Smooth muscle cell (in vitro differentiated cells): ENCODE data around the gene KCNJ16. TPM values are rescaled to one million over a fixed set of nuclear protein-coding genes. Genes with fewer than 3 reads are reported as not detected.

ENCODE experiments used
- DNase-seq: peaks from one replicate; lab custom pipeline; 2025; ENCODE audit not compliant: unreplicated experiment; lab: John Stamatoyannopoulos, UW
- H2AFZ ChIP-seq: fragments of 200-600 bp; sonication (generic); 2 replicates; pipeline ENCODE4 v1.6.0; 2016; ENCODE audit warnings: antibody characterized with exemption, low read depth, mild to moderate bottlenecking
- H3F3A ChIP-seq: fragments of 200-600 bp; sonication (generic); 2 replicates; pipeline ENCODE4 v1.6.0; 2017; ENCODE audit warnings: antibody characterized with exemption, low read depth
- H3K27ac ChIP-seq: fragments of 200-600 bp; sonication (generic); 2 replicates; pipeline ENCODE4 v1.5.1; 2016; ENCODE audit warnings: low read depth, mild to moderate bottlenecking
- H3K27me3 ChIP-seq: fragments of 200-600 bp; sonication (generic); 2 replicates; pipeline ENCODE4 v1.6.1; 2016; ENCODE audit warnings: low read depth, mild to moderate bottlenecking
- H3K36me3 ChIP-seq: fragments of 200-600 bp; sonication (generic); 2 replicates; pipeline ENCODE4 v1.5.1; 2016; ENCODE audit warnings: low read depth
- H3K4me1 ChIP-seq: fragments of 200-600 bp; sonication (generic); 2 replicates; pipeline ENCODE4 v1.5.1; 2016; ENCODE audit warnings: low read depth
- H3K4me2 ChIP-seq: fragments of 200-600 bp; sonication (generic); 2 replicates; pipeline ENCODE4 v1.6.0; 2016; ENCODE audit warnings: mild to moderate bottlenecking
- H3K4me3 ChIP-seq: fragments of 200-600 bp; sonication (generic); 2 replicates; pipeline ENCODE4 v1.5.1; 2016; ENCODE audit warnings: mild to moderate bottlenecking
- H3K79me2 ChIP-seq: fragments of 200-600 bp; sonication (generic); 2 replicates; pipeline ENCODE4 v1.6.0; 2016; ENCODE audit warnings: low read depth, mild to moderate bottlenecking
- H3K9ac ChIP-seq: fragments of 200-600 bp; sonication (generic); 2 replicates; pipeline ENCODE4 v1.6.0; 2016; ENCODE audit warnings: low read depth
- H3K9me3 ChIP-seq: fragments of 200-600 bp; sonication (generic); replicated peaks from 2 replicates; pipeline ENCODE4 v1.5.1; 2016; ENCODE audit warnings: low read depth
- H4K20me1 ChIP-seq: fragments of 200-600 bp; sonication (generic); 2 replicates; pipeline ENCODE4 v1.6.0; 2016; ENCODE audit warnings: low read depth
- CTCF ChIP-seq: fragments of 200-600 bp; sonication (generic); IDR thresholded peaks from 2 replicates; pipeline ENCODE4 v1.5.1; 2017; ENCODE audit warnings: borderline replicate concordance, mild to moderate bottlenecking, antibody characterized with exemption; ENCODE audit not compliant: insufficient read depth, poor library complexity, severe bottlenecking
- WGBS: methylation state at CpG from one replicate; pipeline ENCODE4 v1.1.7; 2016; ENCODE audit warnings: low lambda C conversion rate; 5-methylcytosine and 5-hydroxymethylcytosine counted together
- polyA plus RNA-seq: library from polyadenylated mRNA; unstranded; fragments of >200 nt; fragmentation: Nextera tagmentation; extraction: Ambion mirVana; gene quantifications from 2 replicates; pipeline ENCODE4 v1.2.1, GENCODE V29; 2016
- total RNA-seq: library from RNA; depleted of rRNA; stranded (reverse); fragments of >200 nt; gene quantifications from 2 replicates; pipeline ENCODE4 v1.2.3, GENCODE V29; 2014

The KCNJ16 gene
- total and polyA plus RNA-seq, 2 experiments from 2014 or later: 0.09 TPM; not detected in 1

- Histone ChIP-seq H3K4me1 (no peaks in the 10 kb centered on the region), H3K9ac (no peak overlapping the region), H3K79me2 (no peaks in the 10 kb centered on the region), H3K27me3 (no peaks in the 10 kb centered on the region), H3K36me3 (no peaks in the 10 kb centered on the region), H3F3A (no peaks in the 10 kb centered on the region), H3K27ac (no peak overlapping the region), H3K9me3 (no peaks in the 10 kb centered on the region), H4K20me1 (no peaks in the 10 kb centered on the region), H3K4me2 (no peak overlapping the region), H2AFZ (no peak overlapping the region), H3K4me3 (no peak overlapping the region)
- no peak for DNase-seq
- WGBS: 95% methylated on average over 5 of the region's 5 CpGs
- TF ChIP-seq CTCF: no peak
Measured at GRCh38 chr17:70136131-70136530, 61.1 kb downstream of the KCNJ16 start.

- peak overlapping the region; percentile 54 for H3K27ac ChIP-seq
- no peaks in the 10 kb centered on the region for H3F3A ChIP-seq
- no peaks in the 10 kb centered on the region for H3K9me3 ChIP-seq
- peak overlapping the region; percentile 42 for H3K4me3 ChIP-seq
- WGBS: 22% methylated on average over 9 of the region's 9 CpGs
- H3K79me2 ChIP-seq: no peaks in the 10 kb centered on the region
- H2AFZ ChIP-seq: peak overlapping the region; percentile 2
- no peaks in the 10 kb centered on the region for H3K4me1 ChIP-seq
- no peaks in the 10 kb centered on the region for H3K36me3 ChIP-seq
- H3K4me2 ChIP-seq: peak overlapping the region; percentile 79
- H3K9ac ChIP-seq: peak overlapping the region; percentile 55
- no peak for DNase-seq
- H3K27me3 ChIP-seq: no peaks in the 10 kb centered on the region
- H4K20me1 ChIP-seq: no peaks in the 10 kb centered on the region
- TF ChIP-seq CTCF: no peak
Measured at GRCh38 chr17:70137451-70138230, 62.6 kb downstream of the KCNJ16 start.

DNA sequence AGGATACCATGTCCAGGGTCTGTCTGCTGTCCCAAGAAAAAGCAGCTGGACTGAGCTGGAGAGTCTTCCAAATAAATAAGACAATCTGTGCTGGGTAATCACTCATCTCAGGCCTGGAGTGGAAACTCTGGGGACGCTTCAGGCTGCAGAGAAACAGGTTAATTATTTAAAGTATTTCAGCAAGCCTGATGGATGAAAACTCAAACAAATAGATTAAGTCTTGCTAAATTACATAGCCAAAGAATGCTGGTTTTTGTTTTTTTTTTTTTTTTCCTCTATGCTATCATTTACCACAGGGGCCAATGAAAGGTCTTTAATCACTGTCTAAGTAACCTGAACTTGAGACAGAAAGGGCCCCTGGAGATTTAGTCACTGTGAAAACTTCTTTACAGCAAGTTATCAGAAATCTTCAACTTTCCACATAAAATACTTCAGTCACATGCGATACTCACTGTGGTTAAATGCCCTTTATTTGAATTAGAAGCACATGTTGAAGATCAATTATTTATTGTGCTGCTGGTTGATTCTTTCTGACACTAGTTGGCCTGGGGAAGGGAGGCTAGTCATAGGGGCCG, 63.4 kb downstream of the KCNJ16 start:
- Histone ChIP-seq H3K27me3 (no peaks in the 10 kb centered on the region), H3K4me2 (peak overlapping the region; percentile 79), H3K4me1 (no peaks in the 10 kb centered on the region), H4K20me1 (no peaks in the 10 kb centered on the region), H2AFZ (no peak overlapping the region), H3F3A (no peaks in the 10 kb centered on the region), H3K79me2 (no peaks in the 10 kb centered on the region), H3K27ac (peak overlapping the region; percentile 54), H3K4me3 (peak overlapping the region; percentile 42), H3K9me3 (no peaks in the 10 kb centered on the region), H3K36me3 (no peaks in the 10 kb centered on the region), H3K9ac (no peak overlapping the region)
- TF ChIP-seq CTCF: no peak
- 60% methylated on average over 3 of the region's 3 CpGs for WGBS
- no peak for DNase-seq
